CMK (cell line): Measurements from ENCODE around the gene NRAS.
A peak's percentile ranks its signal among the peaks of the same experiment; 100 is the strongest.

Experiments used
- DNase-seq: peaks from one replicate; pipeline ENCODE4 v3.0.0-alpha.2; 2010; ENCODE audit warnings: low read depth

Gene NRAS

DNA sequence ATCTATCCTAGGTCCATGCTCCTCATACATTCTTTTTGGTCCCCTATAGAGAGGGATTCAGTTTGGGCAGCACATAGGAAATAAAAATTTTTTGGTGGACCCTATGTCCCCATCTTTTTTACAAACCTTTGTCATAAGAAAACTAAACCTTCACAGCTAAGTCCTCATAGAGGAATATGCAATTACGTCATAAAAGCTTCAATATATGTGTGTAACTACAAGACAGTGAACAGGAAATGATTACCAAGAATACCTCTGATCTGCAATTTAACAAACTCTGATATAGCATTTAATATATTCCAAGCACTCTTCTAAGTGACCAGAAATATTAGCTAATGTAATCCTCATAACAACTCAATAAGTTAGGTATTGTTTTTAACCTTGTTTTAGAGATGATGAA is 40.5 kb downstream of the NRAS start:
- DNase-seq = no peak

DNA sequence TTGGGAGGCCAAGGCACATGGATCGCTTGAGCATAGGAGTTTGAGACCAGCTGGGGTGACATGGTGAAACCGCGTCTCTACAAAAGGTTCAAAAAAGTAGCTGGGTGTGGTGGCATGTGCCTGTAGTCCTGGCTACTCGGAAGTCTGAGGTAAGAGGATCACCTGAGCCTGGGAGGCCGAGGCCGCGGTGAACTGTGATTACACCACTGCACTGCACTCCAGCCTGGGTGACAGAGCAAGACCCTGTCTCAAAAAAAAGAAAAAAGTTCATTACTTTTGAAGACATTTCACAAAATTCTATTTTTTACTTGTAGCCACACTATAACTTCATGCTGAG is 44.7 kb downstream of the NRAS start:
- DNase-seq = no peak

- DNase-seq = no peak
Observed at GRCh38 chr1:114671011-114671938, 45.3 kb downstream of the NRAS start.

DNA sequence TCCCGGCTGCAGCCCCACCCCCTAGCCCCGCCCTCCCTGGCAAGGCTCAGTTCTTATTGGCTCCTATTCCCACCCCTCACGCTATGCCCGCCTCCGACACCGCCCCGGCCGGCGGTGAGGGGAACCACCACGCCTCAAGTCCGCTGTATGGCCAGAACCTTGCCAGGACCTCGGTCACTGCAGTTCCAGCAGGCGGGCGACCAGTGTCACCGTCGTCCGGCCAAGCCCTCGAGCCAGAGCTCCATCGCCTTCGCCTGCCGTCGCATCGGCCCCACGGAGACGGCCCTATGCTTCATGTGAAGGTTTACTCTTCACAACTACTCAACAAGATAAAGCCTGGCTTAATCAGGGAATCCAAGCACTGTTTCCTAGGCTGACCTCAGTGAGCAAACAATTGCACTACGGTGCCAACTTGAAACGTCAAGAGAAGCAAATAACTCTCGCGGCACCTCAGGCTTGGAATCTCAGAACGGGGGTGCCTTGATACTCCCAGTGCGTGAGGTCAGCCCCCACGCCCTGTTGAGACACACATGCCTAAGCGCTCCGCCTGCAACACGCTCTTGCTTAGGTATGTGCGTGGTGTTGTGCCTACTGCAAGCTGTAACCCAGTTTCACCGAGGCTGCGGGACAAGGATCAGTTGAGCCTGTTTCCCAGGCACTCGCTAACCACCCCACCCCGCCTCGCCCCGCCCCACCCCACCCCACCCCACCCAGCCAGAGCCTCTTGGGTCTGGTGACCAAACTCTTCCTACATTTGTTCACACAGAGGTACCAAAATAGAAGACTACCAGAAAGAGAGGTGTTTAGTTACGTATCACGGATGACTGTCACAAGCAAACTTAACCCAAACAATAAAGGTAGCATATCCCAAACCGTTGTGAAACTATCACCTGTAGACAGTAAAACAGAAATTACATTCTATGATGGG is 46.2 kb downstream of the NRAS start:
- DNase-seq = peak; percentile 36

- no peak for DNase-seq
Observed at GRCh38 chr1:114669562-114670082, 46.9 kb downstream of the NRAS start, which contains the start of gene DENND2C. Gene DENND2C, minus strand, starts transcription at chr1:114670049. Its CDS starts 44,065 bp downstream, at chr1:114625984.

- no peak for DNase-seq
Observed at GRCh38 chr1:114668784-114669561, 47.6 kb downstream of the NRAS start.

GRCh38 chr1:114668373-114668772 is 48.2 kb downstream of the NRAS start:
- no peak for DNase-seq

- DNase-seq = no peak
Observed at GRCh38 chr1:114666954-114667353, 49.6 kb downstream of the NRAS start.

- DNase-seq = no peak
Observed at GRCh38 chr1:114660238-114660637, 56.3 kb downstream of the NRAS start.
